ENCODE results near the gene BAK1. TPM values are rescaled to one million over a fixed set of nuclear protein-coding genes. Genes with fewer than 3 reads are reported as not detected.

The BAK1 gene
- total and polyA plus RNA-seq, 2 of the 13 experiments (the other 11 are each of a cell fraction or from before 2014, with no cell fraction given), result 15.0 to 23.8 TPM

- TF ChIP-seq ZBTB43 (CRISPR knock-in tag; conservative IDR thresholded peaks at IDR 0.05) (no peak), IKZF5 (CRISPR knock-in tag; IDR thresholded peaks at IDR 0.05) (0 out of 2 replicates have a peak, but pooled peaks have one; percentile 65), MLXIP (CRISPR knock-in tag; IDR thresholded peaks at IDR 0.05; ENCODE audit: borderline replicate concordance) (no peak), ZNF160 (CRISPR knock-in tag; IDR thresholded peaks at IDR 0.05) (no peak), CENPBD1 (CRISPR knock-in tag; IDR thresholded peaks at IDR 0.05; ENCODE audit: borderline replicate concordance, low read depth) (no peak), POLR2AphosphoS5 (IDR thresholded peaks at IDR 0.05; ENCODE audit: low read depth, low read length) (no peak), ZNF839 (CRISPR knock-in tag; IDR thresholded peaks at IDR 0.05; ENCODE audit: borderline replicate concordance) (no peak), ATF2 (CRISPR knock-in tag; IDR thresholded peaks at IDR 0.05) (peak; percentile 53), ZNF552 (CRISPR knock-in tag; IDR thresholded peaks at IDR 0.05; ENCODE audit: borderline replicate concordance) (no peak), TARDBP (CRISPR knock-in tag; IDR thresholded peaks at IDR 0.05) (no peak), ZNF576 (CRISPR knock-in tag; IDR thresholded peaks at IDR 0.05) (0 out of 2 replicates have a peak, but pooled peaks have one; percentile 15), USF2 (IDR thresholded peaks at IDR 0.05; ENCODE audit: low read depth, low read length) (peak; percentile 66), USF2 (CRISPR knock-in tag; IDR thresholded peaks at IDR 0.05; ENCODE audit: borderline replicate concordance) (peak; percentile 74; the same call in 1 of the 2 replicates), TEAD2 (CRISPR knock-in tag; IDR thresholded peaks at IDR 0.05) (no peak), TBX3 (IDR thresholded peaks at IDR 0.05; ENCODE audit: borderline replicate concordance) (no peak), JUNB (CRISPR knock-in tag; IDR thresholded peaks at IDR 0.05; ENCODE audit: borderline replicate concordance) (no peak), NPAS2 (CRISPR knock-in tag; IDR thresholded peaks at IDR 0.05; ENCODE audit: borderline replicate concordance) (0 out of 2 replicates have a peak, but pooled peaks have one; percentile 66), TBX2 (CRISPR knock-in tag; IDR thresholded peaks at IDR 0.05; ENCODE audit: borderline replicate concordance) (no peak; the same call in 1 of the 2 replicates), PHF21A (CRISPR knock-in tag; IDR thresholded peaks at IDR 0.05) (no peak)
Measured at GRCh38 chr6:33585403-33586107, 5.5 kb upstream of the BAK1 start (continued).

Measured in HepG2 (cell line).